SK-N-SH treated with all-trans-retinoic acid at 6 μM for 48 hours (cell line): Measurements from ENCODE around the gene CTNND1.

Experiments
- ATAC-seq: fragments of 200-7000 bp; cut with Tn5 transposase; 3 replicates; pipeline ENCODE4 v1.9.1; 2020; ENCODE audit warnings: mild to moderate bottlenecking, moderate library complexity
- ARNTL ChIP-seq: fragments of 450-650 bp; formaldehyde crosslinking; IDR thresholded peaks from 2 replicates; pipeline ENCODE4 v1.5.0; 2020; ENCODE audit warnings: low read depth, mild to moderate bottlenecking, moderate library complexity, borderline replicate concordance
- CSRNP3 ChIP-seq: fragments of 250-450 bp; sonication (Bioruptor Pico); IDR thresholded peaks from 2 replicates; pipeline ENCODE4 v1.5.1; 2021; ENCODE audit warnings: mild to moderate bottlenecking, moderate library complexity
- ESRRG ChIP-seq: fragments of 250-450 bp; sonication (Bioruptor Pico); IDR thresholded peaks from 2 replicates; pipeline ENCODE4 v1.6.1; 2021; ENCODE audit warnings: mild to moderate bottlenecking
- GLIS3 ChIP-seq: fragments of 250-450 bp; sonication (Bioruptor Pico); IDR thresholded peaks from 2 replicates; pipeline ENCODE4 v1.5.0; 2020; ENCODE audit warnings: mild to moderate bottlenecking, moderate library complexity
- ISL1 ChIP-seq: fragments of 250-450 bp; sonication (Bioruptor Pico); IDR thresholded peaks from 2 replicates; pipeline ENCODE4 v2.1.2; 2022; ENCODE audit warnings: mild to moderate bottlenecking, moderate library complexity
- OSR1 ChIP-seq: fragments of 250-450 bp; sonication (Bioruptor Pico); IDR thresholded peaks from 2 replicates; pipeline ENCODE4 v1.8.0; 2022; ENCODE audit warnings: moderate library complexity, mild to moderate bottlenecking, inconsistent platforms
- PPARA ChIP-seq: fragments of 250-450 bp; sonication (Bioruptor Pico); IDR thresholded peaks from 2 replicates; pipeline ENCODE4 v1.5.0; 2020; ENCODE audit warnings: mild to moderate bottlenecking, borderline replicate concordance
- SNAI2 ChIP-seq: fragments of 250-450 bp; sonication (Bioruptor Pico); IDR thresholded peaks from 2 replicates; pipeline ENCODE4 v1.5.0; 2020; ENCODE audit warnings: mild to moderate bottlenecking, moderate library complexity
- TCF4 ChIP-seq: fragments of 250-450 bp; sonication (Bioruptor Pico); IDR thresholded peaks from 2 replicates; pipeline ENCODE4 v1.8.0; 2021; ENCODE audit warnings: mild to moderate bottlenecking, moderate library complexity, borderline replicate concordance
- TSHZ2 ChIP-seq: fragments of 250-450 bp; sonication (Bioruptor Pico); IDR thresholded peaks from 2 replicates; pipeline ENCODE4 v1.5.0; 2020; ENCODE audit warnings: mild to moderate bottlenecking, moderate library complexity
- ZNF565 ChIP-seq: fragments of 450-650 bp; formaldehyde crosslinking; conservative IDR thresholded peaks from 2 replicates; pipeline ENCODE4 v1.5.0; 2020; ENCODE audit warnings: low read depth, mild to moderate bottlenecking, moderate library complexity
- ZNF70 ChIP-seq: fragments of 450-650 bp; formaldehyde crosslinking; IDR thresholded peaks from 2 replicates; pipeline ENCODE4 v1.5.0; 2020; ENCODE audit warnings: mild to moderate bottlenecking, moderate library complexity
- ZNF8 ChIP-seq: fragments of 450-650 bp; formaldehyde crosslinking; IDR thresholded peaks from 2 replicates; pipeline ENCODE4 v1.5.0; 2020; ENCODE audit warnings: mild to moderate bottlenecking, moderate library complexity
- TF ChIP-seq, protein P1 (sequence below): fragments of 250-450 bp; sonication (Bioruptor Pico); IDR thresholded peaks from 2 replicates; pipeline ENCODE4 v1.8.0; 2020; ENCODE audit warnings: mild to moderate bottlenecking, moderate library complexity, borderline replicate concordance

Gene CTNND1

GRCh38 chr11:57777969-57778317 lies 16.3 kb downstream of the CTNND1 start:
- TF ChIP-seq ESRRG (CRISPR knock-in tag), result no peak
- no peak for TF ChIP-seq SNAI2 (CRISPR knock-in tag)
- no peak for TF ChIP-seq TCF4 (CRISPR knock-in tag)
- TF ChIP-seq GLIS3 (CRISPR knock-in tag), result no peak
- TF ChIP-seq PPARA (CRISPR knock-in tag), result no peak
- no peak for TF ChIP-seq ZNF565 (CRISPR knock-in tag)
- TF ChIP-seq, all 23 proteins: peak for 0
- no peak for ATAC-seq

DNA sequence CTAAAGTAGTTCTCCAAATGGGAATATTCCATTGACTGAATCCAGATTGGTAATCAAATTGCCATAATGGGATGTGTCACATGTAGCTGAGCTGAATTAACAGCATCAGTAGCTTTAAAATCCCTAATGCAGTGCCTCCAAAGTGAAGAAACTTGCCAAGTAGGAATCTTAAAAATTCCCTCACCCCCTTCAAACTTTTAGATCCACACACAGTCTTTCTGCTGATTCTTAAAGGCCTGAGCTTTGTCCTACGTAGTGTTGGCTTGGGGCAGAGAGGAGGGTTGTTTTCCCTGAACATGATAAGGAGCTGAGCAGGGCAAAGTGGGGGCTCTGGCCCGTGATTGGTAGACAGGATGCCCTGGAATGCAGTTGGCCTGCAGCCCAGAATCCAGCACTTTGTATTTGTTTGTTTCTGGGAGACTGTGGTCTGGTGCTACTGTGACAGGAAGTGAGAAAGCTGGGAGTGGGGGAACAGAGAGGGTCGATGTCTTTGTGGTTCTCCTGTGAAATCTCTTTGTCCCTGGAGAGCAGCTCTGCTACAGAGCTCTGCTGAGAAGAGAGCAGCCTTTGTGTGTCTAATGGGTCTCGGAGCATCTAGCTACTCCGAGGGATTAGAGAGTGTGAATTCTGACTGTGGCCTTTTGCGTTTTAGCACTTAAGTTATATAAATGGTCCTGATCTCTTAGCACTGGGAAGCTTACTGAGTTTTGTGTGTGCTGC lies 16.9 kb downstream of the CTNND1 start:
- ATAC-seq, result peak; percentile 97
- TF ChIP-seq ARNTL (CRISPR knock-in tag) (no peak), CSRNP3 (no peak), ISL1 (CRISPR knock-in tag) (peak; percentile 57), ZNF70 (CRISPR knock-in tag) (0 out of 2 replicates have a peak, but pooled peaks have one; percentile 37), ZNF8 (0 out of 2 replicates have a peak, but pooled peaks have one; percentile 38), TSHZ2 (CRISPR knock-in tag) (0 out of 2 replicates have a peak, but pooled peaks have one; percentile 36)
- TF ChIP-seq, protein P1, sequence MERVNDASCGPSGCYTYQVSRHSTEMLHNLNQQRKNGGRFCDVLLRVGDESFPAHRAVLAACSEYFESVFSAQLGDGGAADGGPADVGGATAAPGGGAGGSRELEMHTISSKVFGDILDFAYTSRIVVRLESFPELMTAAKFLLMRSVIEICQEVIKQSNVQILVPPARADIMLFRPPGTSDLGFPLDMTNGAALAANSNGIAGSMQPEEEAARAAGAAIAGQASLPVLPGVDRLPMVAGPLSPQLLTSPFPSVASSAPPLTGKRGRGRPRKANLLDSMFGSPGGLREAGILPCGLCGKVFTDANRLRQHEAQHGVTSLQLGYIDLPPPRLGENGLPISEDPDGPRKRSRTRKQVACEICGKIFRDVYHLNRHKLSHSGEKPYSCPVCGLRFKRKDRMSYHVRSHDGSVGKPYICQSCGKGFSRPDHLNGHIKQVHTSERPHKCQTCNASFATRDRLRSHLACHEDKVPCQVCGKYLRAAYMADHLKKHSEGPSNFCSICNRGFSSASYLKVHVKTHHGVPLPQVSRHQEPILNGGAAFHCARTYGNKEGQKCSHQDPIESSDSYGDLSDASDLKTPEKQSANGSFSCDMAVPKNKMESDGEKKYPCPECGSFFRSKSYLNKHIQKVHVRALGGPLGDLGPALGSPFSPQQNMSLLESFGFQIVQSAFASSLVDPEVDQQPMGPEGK (CRISPR knock-in tag), result 0 out of 2 replicates have a peak, but pooled peaks have one; percentile 60
- TF ChIP-seq, all 23 proteins: peak for 5

- ATAC-seq, result peak; percentile 56
- TF ChIP-seq SNAI2 (CRISPR knock-in tag) (peak; percentile 72), ESRRG (CRISPR knock-in tag) (no peak)
Observed at GRCh38 chr11:57779276-57779675, 17.7 kb downstream of the CTNND1 start.

DNA sequence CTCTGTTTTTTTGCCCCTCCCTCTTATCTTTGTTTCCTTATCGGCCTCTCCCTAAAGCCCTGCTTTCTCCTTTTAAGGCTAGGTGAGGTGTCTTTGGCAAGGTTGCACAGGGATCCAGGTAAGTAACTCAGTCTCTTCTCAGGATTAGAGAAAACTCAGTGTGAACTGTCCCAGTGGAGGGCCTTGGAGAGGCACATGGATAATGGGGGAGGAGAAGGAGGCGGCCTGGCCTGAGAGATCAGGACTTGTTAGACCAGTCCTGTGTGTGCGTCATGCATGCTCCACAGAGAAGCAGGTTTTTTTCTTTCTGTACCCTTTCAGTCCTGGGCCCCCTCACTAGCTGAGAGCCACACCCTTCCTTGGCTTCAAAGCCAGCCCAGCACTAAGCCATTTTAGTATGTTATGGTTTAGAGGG lies 19.9 kb downstream of the CTNND1 start:
- no peak for TF ChIP-seq CSRNP3
- TF ChIP-seq TSHZ2 (CRISPR knock-in tag), result no peak
- no peak for TF ChIP-seq ISL1 (CRISPR knock-in tag)
- TF ChIP-seq GLIS3 (CRISPR knock-in tag), result no peak
- TF ChIP-seq OSR1, result no peak
- TF ChIP-seq ARNTL (CRISPR knock-in tag), result no peak
- no peak for ATAC-seq
